ENCODE measurements around the gene AFF3.
"Not testable (repeated sequence)": the region's sequence is repeated elsewhere in the genome, so short reads cannot be mapped to it uniquely, and the experiment has no call there.

AFF3 gene

DNA sequence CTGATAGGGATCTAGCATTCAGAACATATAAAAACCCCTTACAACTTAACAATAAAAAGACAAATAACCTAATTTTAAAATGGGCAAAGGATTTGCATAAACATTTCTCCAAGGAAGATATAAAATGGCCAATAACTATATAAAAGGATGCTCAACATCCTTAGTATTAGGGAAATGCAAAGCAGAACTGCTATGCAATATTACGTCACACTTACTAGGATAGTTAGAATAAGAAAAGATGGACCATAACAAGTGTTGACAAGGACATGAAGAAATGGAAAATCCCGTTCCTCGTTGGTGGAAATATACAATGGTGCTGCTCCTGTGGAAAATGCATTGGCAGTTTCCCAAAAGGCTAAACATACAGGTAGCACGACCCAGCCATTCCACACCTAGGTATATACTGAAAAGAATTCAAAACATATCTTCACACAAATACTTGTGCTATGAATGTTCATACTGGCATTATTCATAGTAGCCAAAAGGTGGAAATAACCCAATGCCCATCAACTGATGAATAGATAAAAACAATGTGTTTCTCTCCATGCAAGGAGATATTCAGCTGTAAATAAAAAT is 604.4 kb downstream of the AFF3 start:
- no peak overlapping the region for H3K4me3 ChIP-seq (ENCODE audit: low read length)
- H3K27ac ChIP-seq (ENCODE audit: low read depth, low read length): no peak overlapping the region
- no peaks in the 10 kb centered on the region for H3K4me1 ChIP-seq (ENCODE audit: control insufficient read depth, insufficient read depth, low read length)
- H3K27me3 ChIP-seq (ENCODE audit: control insufficient read depth, insufficient read depth, low read length): no peaks in the 10 kb centered on the region
- no peak overlapping the region for H3K9ac ChIP-seq (ENCODE audit: low read length)
- H3K36me3 ChIP-seq (ENCODE audit: control insufficient read depth, insufficient read depth, low read length): no peaks in the 10 kb centered on the region

DNA sequence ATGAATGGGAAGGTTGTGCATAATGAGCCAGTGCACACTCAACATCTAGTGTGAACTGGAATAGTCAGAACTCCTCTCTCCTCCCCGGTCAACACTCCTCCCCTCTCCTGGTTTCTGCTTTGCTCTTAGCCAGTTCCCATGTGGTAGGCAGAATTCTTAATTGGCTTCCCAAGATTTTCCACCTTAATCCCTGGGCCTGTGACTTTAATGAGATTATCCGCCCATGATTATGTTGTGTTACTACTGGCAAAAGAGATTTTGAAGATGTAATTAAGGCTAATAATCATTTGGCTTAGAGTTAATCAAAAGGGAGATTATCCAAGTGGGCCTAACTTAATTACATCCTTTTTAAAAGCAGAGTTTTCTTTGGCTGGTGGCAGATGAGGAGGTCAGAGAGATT is 618.3 kb downstream of the AFF3 start:
- no peak overlapping the region for H3K4me3 ChIP-seq (ENCODE audit: low read length)

DNA sequence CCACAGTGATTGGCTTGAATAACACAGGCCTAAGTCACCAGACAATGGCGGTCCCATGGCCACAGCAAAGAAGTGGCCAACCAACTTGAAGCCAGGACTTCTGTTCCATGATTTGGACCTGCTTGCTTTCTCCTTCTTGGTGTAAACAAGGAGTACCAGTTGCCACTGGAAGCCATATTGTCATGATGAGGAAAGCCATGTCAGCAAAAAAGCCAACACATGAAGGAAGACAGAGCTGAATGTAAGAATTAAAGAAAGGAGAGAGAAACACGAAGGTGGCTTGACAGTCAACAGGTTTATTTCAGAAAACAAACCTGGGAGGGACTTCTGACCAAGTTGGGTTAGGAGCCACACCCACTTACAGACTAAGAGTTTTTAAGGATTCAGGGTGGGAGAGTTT is 620.2 kb downstream of the AFF3 start:
- no peak overlapping the region for H3K4me3 ChIP-seq (ENCODE audit: low read length)
- H3K4me1 ChIP-seq (ENCODE audit: control insufficient read depth, insufficient read depth, low read length): no peaks in the 10 kb centered on the region
- no peaks in the 10 kb centered on the region for H3K27me3 ChIP-seq (ENCODE audit: control insufficient read depth, insufficient read depth, low read length)
- H3K36me3 ChIP-seq (ENCODE audit: control insufficient read depth, insufficient read depth, low read length): no peaks in the 10 kb centered on the region
- no peak overlapping the region for H3K27ac ChIP-seq (ENCODE audit: low read depth, low read length)
- no peak overlapping the region for H3K9ac ChIP-seq (ENCODE audit: low read length)

More for the DNA sequence above, 618.3 kb downstream of the AFF3 start:
- Histone ChIP-seq H3K9ac (ENCODE audit: low read length) (no peak overlapping the region), H3K36me3 (ENCODE audit: control insufficient read depth, insufficient read depth, low read length) (no peaks in the 10 kb centered on the region), H3K4me1 (ENCODE audit: control insufficient read depth, insufficient read depth, low read length) (no peaks in the 10 kb centered on the region), H3K27ac (ENCODE audit: low read depth, low read length) (no peak overlapping the region), H3K27me3 (ENCODE audit: control insufficient read depth, insufficient read depth, low read length) (no peaks in the 10 kb centered on the region)

DNA sequence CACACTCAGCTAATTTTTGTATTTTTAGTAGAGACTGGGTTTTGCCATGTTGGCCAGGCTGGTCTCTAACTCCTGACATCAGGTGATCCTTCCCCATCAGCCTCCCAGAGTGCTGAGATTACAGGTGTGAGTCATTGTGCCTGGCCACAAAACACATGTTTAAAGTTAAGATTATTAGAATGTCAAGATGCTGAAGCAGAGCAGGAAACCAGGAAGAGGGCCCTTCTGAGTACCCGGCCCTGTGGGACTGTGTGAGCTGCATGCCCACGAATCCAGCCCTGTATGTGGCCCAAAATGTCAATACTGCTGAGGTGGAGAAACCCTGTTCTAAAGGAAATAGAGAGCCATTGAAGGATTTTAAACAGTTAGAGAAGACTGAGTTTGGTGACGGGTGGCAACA is 621.6 kb downstream of the AFF3 start:
- no peaks in the 10 kb centered on the region for H3K36me3 ChIP-seq (ENCODE audit: control insufficient read depth, insufficient read depth, low read length)
- H3K27me3 ChIP-seq (ENCODE audit: control insufficient read depth, insufficient read depth, low read length): no peaks in the 10 kb centered on the region
- no peak overlapping the region for H3K4me3 ChIP-seq (ENCODE audit: low read length)
- H3K4me1 ChIP-seq (ENCODE audit: control insufficient read depth, insufficient read depth, low read length): no peaks in the 10 kb centered on the region
- no peak overlapping the region for H3K9ac ChIP-seq (ENCODE audit: low read length)
- no peak overlapping the region for H3K27ac ChIP-seq (ENCODE audit: low read depth, low read length)

DNA sequence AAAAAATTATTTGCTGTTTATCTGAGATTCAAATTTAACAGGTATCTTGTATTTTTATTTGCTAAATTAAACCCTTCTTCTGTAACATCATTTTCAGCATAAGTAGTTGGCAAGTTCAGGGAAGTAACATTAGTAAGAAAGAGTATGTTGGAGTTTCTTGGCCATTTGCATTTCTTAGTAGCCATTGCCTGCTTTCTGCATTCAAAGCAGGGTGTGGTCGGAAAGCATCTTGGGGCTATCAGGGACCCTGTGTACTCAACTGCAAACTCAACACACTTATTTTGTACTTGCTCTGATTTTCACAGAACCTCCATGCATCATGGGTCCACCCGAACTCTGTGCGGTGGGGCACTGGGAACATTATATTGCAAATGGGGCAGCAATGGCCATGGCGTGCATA is 622.2 kb downstream of the AFF3 start:
- Histone ChIP-seq H3K27me3 (ENCODE audit: control insufficient read depth, insufficient read depth, low read length) (no peaks in the 10 kb centered on the region), H3K4me1 (ENCODE audit: control insufficient read depth, insufficient read depth, low read length) (no peaks in the 10 kb centered on the region), H3K27ac (ENCODE audit: low read depth, low read length) (no peak overlapping the region), H3K36me3 (ENCODE audit: control insufficient read depth, insufficient read depth, low read length) (no peaks in the 10 kb centered on the region), H3K9ac (ENCODE audit: low read length) (no peak overlapping the region), H3K4me3 (ENCODE audit: low read length) (no peak overlapping the region)

DNA sequence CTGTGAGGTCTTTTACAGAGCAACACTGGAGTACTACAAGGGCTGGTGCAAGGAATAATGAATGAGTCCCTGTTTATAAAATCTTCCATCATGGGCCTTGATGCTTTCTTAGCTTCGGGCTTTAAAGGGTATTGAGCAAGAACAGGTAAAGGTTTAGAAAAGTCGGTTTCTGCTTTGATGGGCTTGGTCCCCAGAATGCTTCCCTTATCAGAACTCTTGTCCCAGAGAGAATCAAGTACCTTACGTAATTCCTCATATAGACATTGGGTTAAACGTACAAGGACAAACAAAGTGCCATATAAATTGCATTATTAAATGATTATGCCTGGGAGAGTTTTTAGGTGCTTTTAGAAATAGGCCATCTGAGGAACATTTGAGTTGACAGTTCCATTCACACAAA is 628.0 kb downstream of the AFF3 start:
- H3K9ac ChIP-seq (ENCODE audit: low read length): no peak overlapping the region
- no peak overlapping the region for H3K27ac ChIP-seq (ENCODE audit: low read depth, low read length)
- peaks cover 9% of the 10 kb centered on the region for H3K4me1 ChIP-seq (ENCODE audit: control insufficient read depth, insufficient read depth, low read length)
- H3K4me3 ChIP-seq (ENCODE audit: low read length): no peak overlapping the region
- no peaks in the 10 kb centered on the region for H3K27me3 ChIP-seq (ENCODE audit: control insufficient read depth, insufficient read depth, low read length)
- H3K36me3 ChIP-seq (ENCODE audit: control insufficient read depth, insufficient read depth, low read length): no peaks in the 10 kb centered on the region

DNA sequence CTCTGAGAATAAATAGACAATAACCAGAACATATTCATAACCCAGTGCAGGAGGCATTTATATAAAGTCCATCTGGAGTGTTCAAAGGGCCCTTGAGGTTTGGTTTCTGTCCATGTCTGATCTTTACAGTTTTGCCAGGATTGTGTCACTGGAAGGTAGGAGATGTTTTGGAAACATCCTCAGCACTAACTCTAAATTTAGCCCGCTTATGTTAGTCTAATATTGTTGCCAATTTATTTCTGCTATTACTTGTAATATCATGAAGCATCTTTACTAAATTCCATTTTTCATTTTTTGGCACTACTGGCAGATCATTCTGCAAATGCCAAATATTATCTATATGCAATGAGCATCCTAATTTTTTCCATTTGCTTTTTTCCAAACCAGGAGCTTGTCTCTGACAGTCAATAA is 630.2 kb downstream of the AFF3 start:
- H3K27me3 ChIP-seq (ENCODE audit: control insufficient read depth, insufficient read depth, low read length): no peaks in the 10 kb centered on the region
- H3K9ac ChIP-seq (ENCODE audit: low read length): no peak overlapping the region
- no peaks in the 10 kb centered on the region for H3K36me3 ChIP-seq (ENCODE audit: control insufficient read depth, insufficient read depth, low read length)
- no peak overlapping the region for H3K4me3 ChIP-seq (ENCODE audit: low read length)
- H3K4me1 ChIP-seq (ENCODE audit: control insufficient read depth, insufficient read depth, low read length): peaks cover 9% of the 10 kb centered on the region
- H3K27ac ChIP-seq (ENCODE audit: low read depth, low read length): no peak overlapping the region

DNA sequence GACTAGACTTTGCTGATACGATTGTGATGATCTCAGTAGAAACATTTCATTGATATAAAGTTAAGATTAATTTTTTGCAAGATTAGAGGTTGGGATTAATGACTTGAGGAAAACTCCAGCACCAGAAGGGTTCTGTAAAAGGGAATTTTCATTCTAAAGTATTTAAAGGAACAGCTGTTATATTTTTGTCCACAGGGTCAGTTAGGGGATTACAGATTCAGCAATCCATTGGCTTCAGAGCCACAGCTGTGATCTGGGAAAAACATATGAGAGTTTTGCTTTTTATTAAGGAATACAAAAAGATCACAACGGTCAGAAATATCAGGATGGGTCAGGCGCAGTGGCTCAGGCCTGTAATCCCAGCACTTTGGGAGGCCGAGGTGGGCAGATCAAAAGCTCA is 633.0 kb downstream of the AFF3 start:
- Histone ChIP-seq H3K36me3 (ENCODE audit: control insufficient read depth, insufficient read depth, low read length) (no peaks in the 10 kb centered on the region), H3K9ac (ENCODE audit: low read length) (no peak overlapping the region), H3K4me1 (ENCODE audit: control insufficient read depth, insufficient read depth, low read length) (peaks cover 9% of the 10 kb centered on the region), H3K27ac (ENCODE audit: low read depth, low read length) (no peak overlapping the region), H3K27me3 (ENCODE audit: control insufficient read depth, insufficient read depth, low read length) (no peaks in the 10 kb centered on the region), H3K4me3 (ENCODE audit: low read length) (no peak overlapping the region)

DNA sequence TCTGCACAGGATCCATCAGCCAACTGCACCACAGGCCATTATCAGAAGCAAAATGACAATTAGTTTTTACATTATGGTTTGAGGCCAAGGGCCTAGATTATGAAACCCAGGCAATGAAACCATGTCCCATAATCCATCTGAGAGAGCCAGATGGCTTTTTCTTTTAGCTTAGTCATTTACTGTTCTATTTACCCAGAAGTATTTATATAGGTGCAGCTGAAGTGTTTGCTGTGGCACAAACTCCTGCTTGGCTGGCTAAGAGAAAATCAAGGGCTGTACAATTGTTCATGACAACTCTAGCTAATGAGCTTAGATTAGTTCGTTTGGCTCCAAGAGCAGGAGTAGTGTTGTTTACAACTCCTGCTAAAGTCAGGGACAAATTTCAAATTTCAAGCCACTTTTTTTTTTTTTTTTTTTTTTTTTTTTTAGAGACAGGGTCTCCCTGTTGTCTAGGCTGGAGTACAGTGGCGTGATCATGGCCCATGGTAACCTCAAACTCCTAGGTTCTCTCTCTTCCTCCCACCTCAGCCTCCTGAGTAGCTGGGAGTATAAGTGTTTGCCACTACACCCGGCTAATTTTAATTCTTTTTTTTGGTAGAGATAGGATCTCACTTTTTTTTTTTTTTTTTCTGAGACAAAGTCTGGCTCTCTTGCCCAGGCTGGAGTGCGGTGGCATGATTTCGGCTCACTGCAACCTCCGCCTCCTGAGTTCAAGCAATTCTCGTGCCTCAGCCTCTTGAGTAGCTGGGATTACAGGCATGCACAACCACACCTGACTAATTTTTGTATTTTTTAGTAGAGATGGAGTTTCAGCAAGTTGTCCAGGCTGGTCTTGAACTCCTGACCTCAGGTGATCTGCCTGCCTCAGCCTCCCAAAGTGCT is 634.2 kb downstream of the AFF3 start:
- no peak overlapping the region for H3K27ac ChIP-seq (ENCODE audit: low read depth, low read length)
- no peak overlapping the region for H3K4me3 ChIP-seq (ENCODE audit: low read length)
- no peak overlapping the region for H3K9ac ChIP-seq (ENCODE audit: low read length)
- peaks cover 9% of the 10 kb centered on the region for H3K4me1 ChIP-seq (ENCODE audit: control insufficient read depth, insufficient read depth, low read length)
- H3K27me3 ChIP-seq (ENCODE audit: control insufficient read depth, insufficient read depth, low read length): no peaks in the 10 kb centered on the region
- no peaks in the 10 kb centered on the region for H3K36me3 ChIP-seq (ENCODE audit: control insufficient read depth, insufficient read depth, low read length)

DNA sequence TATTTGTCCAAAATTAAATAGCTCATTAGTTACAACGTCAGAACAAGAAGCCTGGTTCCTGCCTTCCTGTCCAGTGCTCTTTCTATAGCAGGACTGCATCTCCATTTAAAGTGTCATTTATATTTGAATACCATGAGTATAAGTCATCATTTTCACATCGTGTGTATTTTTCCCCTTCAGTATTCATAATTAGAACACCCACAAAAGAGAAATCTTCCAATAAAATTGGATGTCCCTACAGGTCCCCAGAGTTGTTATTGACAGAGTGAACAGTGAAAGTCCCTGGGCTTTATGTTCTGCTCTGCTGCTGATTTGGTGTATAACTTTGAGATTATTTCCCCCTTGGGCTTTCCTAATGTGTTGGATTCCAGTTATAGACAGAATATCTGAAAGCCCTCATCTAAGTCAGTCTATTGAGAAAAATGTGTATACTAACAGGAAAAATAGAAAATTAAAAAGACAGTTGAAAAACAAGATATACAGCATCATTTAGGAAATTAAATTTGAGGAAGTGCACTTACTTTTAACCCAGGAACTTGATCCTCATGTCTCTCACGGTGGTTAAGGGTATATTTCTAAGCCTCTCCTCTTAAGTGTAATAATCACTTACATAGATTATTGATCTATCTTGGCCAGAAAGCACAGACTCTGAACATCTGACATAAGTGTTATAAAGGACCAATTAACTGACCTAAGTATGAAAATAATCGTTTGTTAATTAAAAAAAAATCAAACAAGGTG is 637.4 kb downstream of the AFF3 start:
- Histone ChIP-seq H3K27me3 (ENCODE audit: control insufficient read depth, insufficient read depth, low read length) (no peaks in the 10 kb centered on the region), H3K36me3 (ENCODE audit: control insufficient read depth, insufficient read depth, low read length) (no peaks in the 10 kb centered on the region), H3K4me3 (ENCODE audit: low read length) (no peak overlapping the region), H3K4me1 (ENCODE audit: control insufficient read depth, insufficient read depth, low read length) (no peaks in the 10 kb centered on the region), H3K9ac (ENCODE audit: low read length) (no peak overlapping the region), H3K27ac (ENCODE audit: low read depth, low read length) (no peak overlapping the region)

DNA sequence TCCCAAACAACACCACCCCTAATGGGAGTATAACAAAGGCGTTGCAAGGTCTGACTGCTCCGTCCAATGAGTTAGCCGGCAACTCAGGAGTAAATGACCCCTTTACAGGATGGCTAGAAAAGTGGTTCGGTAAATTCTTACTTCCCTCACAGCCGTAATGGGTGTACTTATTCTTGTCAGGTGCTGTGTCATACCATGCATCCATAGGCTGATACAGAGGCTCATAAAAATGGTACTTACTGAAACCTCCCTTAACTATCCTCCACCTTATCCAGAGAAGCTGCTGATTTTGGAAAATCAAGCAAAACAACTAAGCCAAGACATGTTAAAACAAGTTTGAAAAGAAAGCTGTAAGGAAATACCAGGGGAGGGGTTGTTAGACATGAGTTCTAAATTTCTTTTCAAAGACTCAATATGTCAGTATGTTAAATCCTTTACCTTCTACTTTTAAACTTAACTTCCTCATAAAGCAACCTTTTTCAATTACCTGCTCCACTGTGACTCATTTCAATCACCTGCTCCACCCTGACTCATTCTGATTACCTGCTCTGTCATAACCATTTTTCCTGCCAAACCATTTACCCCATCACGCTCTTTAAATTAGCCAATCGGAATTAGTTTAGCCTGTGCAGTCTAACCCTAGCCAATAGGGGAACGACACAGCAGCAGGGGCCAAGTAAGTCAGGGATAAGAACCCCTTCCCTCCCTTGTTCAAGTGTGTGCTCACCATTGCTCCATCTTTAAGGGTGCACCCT is 638.6 kb downstream of the AFF3 start:
- not testable (repeated sequence) for H3K4me1 ChIP-seq (ENCODE audit: control insufficient read depth, insufficient read depth, low read length); H3K4me3 ChIP-seq (ENCODE audit: low read length); H3K27me3 ChIP-seq (ENCODE audit: control insufficient read depth, insufficient read depth, low read length); H3K36me3 ChIP-seq (ENCODE audit: control insufficient read depth, insufficient read depth, low read length); H3K9ac ChIP-seq (ENCODE audit: low read length); H3K27ac ChIP-seq (ENCODE audit: low read depth, low read length)

DNA sequence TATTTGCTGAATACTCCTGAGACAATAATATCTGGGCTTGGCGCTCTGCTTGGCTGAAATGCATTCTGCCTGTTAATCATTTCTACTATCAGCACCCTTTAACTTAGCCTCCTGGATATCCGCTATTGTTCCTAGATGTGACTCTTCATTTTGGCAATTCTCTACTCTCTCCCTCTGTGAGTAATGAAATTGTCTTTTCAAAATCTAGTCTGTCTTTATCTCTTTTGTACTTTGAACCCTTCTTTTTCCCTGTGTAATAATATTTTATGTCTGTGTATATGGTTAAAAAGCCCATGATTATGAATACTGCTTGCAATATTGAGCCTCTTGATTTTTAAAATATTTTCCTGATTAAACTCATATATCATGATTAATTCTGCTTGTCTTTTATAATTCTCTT is 646.4 kb downstream of the AFF3 start:
- Histone ChIP-seq H3K27ac (ENCODE audit: low read depth, low read length) (no peak overlapping the region), H3K36me3 (ENCODE audit: control insufficient read depth, insufficient read depth, low read length) (no peaks in the 10 kb centered on the region), H3K4me1 (ENCODE audit: control insufficient read depth, insufficient read depth, low read length) (no peaks in the 10 kb centered on the region), H3K9ac (ENCODE audit: low read length) (no peak overlapping the region), H3K27me3 (ENCODE audit: control insufficient read depth, insufficient read depth, low read length) (no peaks in the 10 kb centered on the region), H3K4me3 (ENCODE audit: low read length) (no peak overlapping the region)
